ENCODE results near the gene CADM3.

The CADM3 gene

DNA sequence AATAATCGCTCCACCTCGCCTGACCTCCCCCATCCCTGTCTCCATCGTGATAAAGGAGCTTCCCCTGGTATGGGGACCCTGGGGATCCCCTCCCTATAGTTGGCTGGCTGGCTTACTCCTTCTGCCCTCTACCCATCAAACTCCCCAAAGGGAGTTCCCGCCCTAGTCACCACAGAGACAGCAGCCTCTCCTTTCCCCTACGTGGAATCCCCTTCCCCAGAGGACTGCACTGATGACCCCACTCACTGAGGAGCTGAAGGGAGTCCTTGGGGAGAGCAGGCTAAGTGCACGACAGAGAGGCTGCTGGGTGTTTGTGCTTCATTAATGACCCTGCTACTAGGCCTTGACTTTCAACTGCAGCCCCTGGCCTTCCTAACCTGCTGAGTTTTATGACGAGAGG, 1.9 kb downstream of the CADM3 start:
- H3K27me3 ChIP-seq (replicated peaks in 2 of 5; ENCODE audit: control insufficient read depth in 4 of 5, insufficient read depth in 5 of 5, low read length in 4 of 5) = peaks cover 0 to 73% (median 34%) of the 10 kb centered on the region in 5 experiments
- H3K27ac ChIP-seq (ENCODE audit: insufficient read depth in 1 of 2, low read depth in 1 of 2, low read length in 2 of 2, poor library complexity in 1 of 2, severe bottlenecking in 2 of 2) = no peak overlapping the region
- no peak for DNase-seq
- WGBS (ENCODE audit: insufficient coverage) = 35% methylated on average over 5 of the region's 7 CpGs
- no peaks in the 10 kb centered on the region for H3K9me3 ChIP-seq (ENCODE audit: control extremely low read depth in 1 of 5, control insufficient read depth in 4 of 5, insufficient read depth in 2 of 5, low read depth in 1 of 5, low read length in 4 of 5)
- POLR2A ChIA-PET = no interaction called here
- CTCF ChIA-PET = interaction anchor here (1.2 to 2.4 kb wide), 2 partner anchors 11 to 41 kb away, joined by 3 to 4 read pairs; no protein-coding TSS in a partner anchor
- no peak overlapping the region for H3K4me3 ChIP-seq (ENCODE audit: control insufficient read depth in 1 of 7, extremely low read depth in 1 of 7, insufficient read depth in 4 of 7, low read depth in 2 of 7, low read length in 6 of 7)
- peaks cover 0 to 13% (median 6%) of the 10 kb centered on the region in 4 experiments for H3K4me1 ChIP-seq (ENCODE audit: control extremely low read depth in 1 of 4, control insufficient read depth in 4 of 4, insufficient read depth in 4 of 4, low read length in 3 of 4)
- H3K36me3 ChIP-seq (ENCODE audit: control insufficient read depth in 4 of 4, insufficient read depth in 4 of 4, low read length in 3 of 4) = no peaks in the 10 kb centered on the region

- 80% methylated on average over 1 of the region's 2 CpGs for WGBS (ENCODE audit: insufficient coverage)
- ChIA-PET CTCF (interaction anchor here (1.0 to 1.5 kb wide), 2 partner anchors 19 to 22 kb away, joined by 3 to 4 read pairs; no protein-coding TSS in a partner anchor), POLR2A (no interaction called here)
- H3K27me3 ChIP-seq (replicated peaks in 2 of 5; ENCODE audit: control insufficient read depth in 4 of 5, insufficient read depth in 5 of 5, low read length in 4 of 5) = peaks cover 0 to 58% (median 24%) of the 10 kb centered on the region in 5 experiments
- no peaks in the 10 kb centered on the region for H3K36me3 ChIP-seq (ENCODE audit: control insufficient read depth in 4 of 4, insufficient read depth in 4 of 4, low read length in 3 of 4)
- H3K9me3 ChIP-seq (ENCODE audit: control extremely low read depth in 1 of 5, control insufficient read depth in 4 of 5, insufficient read depth in 2 of 5, low read depth in 1 of 5, low read length in 4 of 5) = no peaks in the 10 kb centered on the region
- DNase-seq = no peak
- no peak overlapping the region for H3K27ac ChIP-seq (ENCODE audit: insufficient read depth in 1 of 2, low read depth in 1 of 2, low read length in 2 of 2, poor library complexity in 1 of 2, severe bottlenecking in 2 of 2)
- H3K4me1 ChIP-seq (ENCODE audit: control extremely low read depth in 1 of 4, control insufficient read depth in 4 of 4, insufficient read depth in 4 of 4, low read length in 3 of 4) = peaks cover 0 to 13% (median 6%) of the 10 kb centered on the region in 4 experiments
- H3K4me3 ChIP-seq (ENCODE audit: control insufficient read depth in 1 of 7, extremely low read depth in 1 of 7, insufficient read depth in 4 of 7, low read depth in 2 of 7, low read length in 6 of 7) = no peak overlapping the region
Measured at GRCh38 chr1:159175571-159175970, 4.2 kb downstream of the CADM3 start.

DNA sequence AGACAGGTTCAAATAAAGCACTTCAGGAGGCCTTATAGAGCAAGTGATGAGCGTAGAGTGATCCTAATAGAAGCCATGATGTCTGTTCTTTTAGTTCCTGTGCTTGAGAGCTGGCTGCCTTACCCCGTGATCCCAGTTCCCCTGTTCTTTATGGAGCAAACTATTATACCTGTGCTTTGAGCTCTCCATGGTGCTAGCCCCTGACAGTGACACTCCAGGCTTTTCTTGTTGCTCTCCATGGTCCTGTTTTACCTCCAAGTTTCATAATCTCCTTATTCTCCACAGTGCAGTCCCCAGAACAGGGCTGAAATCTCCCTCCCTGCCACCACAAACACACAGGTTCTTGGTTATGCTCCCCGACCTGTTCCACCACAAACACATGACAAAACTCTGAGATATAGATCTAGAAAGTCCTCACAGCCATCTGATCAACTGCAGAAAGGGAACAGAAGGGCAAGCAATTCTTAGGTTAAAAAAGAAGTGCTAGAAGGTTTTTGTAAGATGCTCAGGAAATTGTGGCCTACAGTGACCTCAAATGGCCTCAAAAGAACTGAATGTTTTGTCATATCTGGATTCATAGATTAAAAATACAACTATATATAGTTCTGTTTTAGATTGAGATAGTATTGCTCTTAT, 6.0 kb downstream of the CADM3 start:
- no peak overlapping the region for H3K27ac ChIP-seq (ENCODE audit: insufficient read depth in 1 of 2, low read depth in 1 of 2, low read length in 2 of 2, poor library complexity in 1 of 2, severe bottlenecking in 2 of 2)
- DNase-seq = peak; percentile 81 to 91 (median 89)
- no peaks in the 10 kb centered on the region for H3K36me3 ChIP-seq (ENCODE audit: control insufficient read depth in 4 of 4, insufficient read depth in 4 of 4, low read length in 3 of 4)
- 0% methylated on average over 1 of the region's 3 CpGs for WGBS (ENCODE audit: insufficient coverage)
- H3K4me1 ChIP-seq (ENCODE audit: control extremely low read depth in 1 of 4, control insufficient read depth in 4 of 4, insufficient read depth in 4 of 4, low read length in 3 of 4) = peaks cover 0 to 6% (median 3%) of the 10 kb centered on the region in 4 experiments
- peaks cover 6 to 57% (median 23%) of the 10 kb centered on the region in 5 experiments for H3K27me3 ChIP-seq (replicated peaks in 2 of 5; ENCODE audit: control insufficient read depth in 4 of 5, insufficient read depth in 5 of 5, low read length in 4 of 5)
- ChIA-PET CTCF (interaction anchor here (1.0 to 1.4 kb wide), 4 partner anchors 16 to 43 kb away, joined by 3 to 5 read pairs (median 4); no protein-coding TSS in a partner anchor), POLR2A (no interaction called here)
- H3K9me3 ChIP-seq (ENCODE audit: control extremely low read depth in 1 of 5, control insufficient read depth in 4 of 5, insufficient read depth in 2 of 5, low read depth in 1 of 5, low read length in 4 of 5) = no peaks in the 10 kb centered on the region
- no peak overlapping the region for H3K4me3 ChIP-seq (ENCODE audit: control insufficient read depth in 1 of 7, extremely low read depth in 1 of 7, insufficient read depth in 4 of 7, low read depth in 2 of 7, low read length in 6 of 7)

GRCh38 chr1:159179906-159180305, 8.5 kb downstream of the CADM3 start:
- CTCF ChIA-PET = interaction anchor here (1.0 to 1.9 kb wide), 2 partner anchors 17 to 33 kb away, joined by 3 to 8 read pairs; no protein-coding TSS in a partner anchor

GRCh38 chr1:159180516-159180915, 9.1 kb downstream of the CADM3 start:
- Histone ChIP-seq H3K4me1 (ENCODE audit: control extremely low read depth in 1 of 4, control insufficient read depth in 4 of 4, insufficient read depth in 4 of 4, low read length in 3 of 4) (no peaks in the 10 kb centered on the region), H3K4me3 (ENCODE audit: control insufficient read depth in 1 of 7, extremely low read depth in 1 of 7, insufficient read depth in 4 of 7, low read depth in 2 of 7, low read length in 6 of 7) (no peak overlapping the region), H3K27ac (ENCODE audit: insufficient read depth in 1 of 2, low read depth in 1 of 2, low read length in 2 of 2, poor library complexity in 1 of 2, severe bottlenecking in 2 of 2) (no peak overlapping the region), H3K36me3 (ENCODE audit: control insufficient read depth in 4 of 4, insufficient read depth in 4 of 4, low read length in 3 of 4) (no peaks in the 10 kb centered on the region), H3K27me3 (replicated peaks in 2 of 5; ENCODE audit: control insufficient read depth in 4 of 5, insufficient read depth in 5 of 5, low read length in 4 of 5) (peaks cover 9 to 34% (median 12%) of the 10 kb centered on the region in 5 experiments), H3K9me3 (ENCODE audit: control extremely low read depth in 1 of 5, control insufficient read depth in 4 of 5, insufficient read depth in 2 of 5, low read depth in 1 of 5, low read length in 4 of 5) (no peaks in the 10 kb centered on the region)
- ChIA-PET POLR2A (no interaction called here), CTCF (no interaction called here)
- no peak for DNase-seq
- WGBS (ENCODE audit: insufficient coverage) = 100% methylated on average over 2 of the region's 2 CpGs

More at GRCh38 chr1:159179906-159180305, 8.5 kb downstream of the CADM3 start:
- H3K27ac ChIP-seq (ENCODE audit: insufficient read depth in 1 of 2, low read depth in 1 of 2, low read length in 2 of 2, poor library complexity in 1 of 2, severe bottlenecking in 2 of 2) = no peak overlapping the region
- POLR2A ChIA-PET = no interaction called here
- H3K9me3 ChIP-seq (ENCODE audit: control extremely low read depth in 1 of 5, control insufficient read depth in 4 of 5, insufficient read depth in 2 of 5, low read depth in 1 of 5, low read length in 4 of 5) = no peaks in the 10 kb centered on the region
- no peaks in the 10 kb centered on the region for H3K36me3 ChIP-seq (ENCODE audit: control insufficient read depth in 4 of 4, insufficient read depth in 4 of 4, low read length in 3 of 4)
- H3K4me3 ChIP-seq (ENCODE audit: control insufficient read depth in 1 of 7, extremely low read depth in 1 of 7, insufficient read depth in 4 of 7, low read depth in 2 of 7, low read length in 6 of 7) = no peak overlapping the region
- DNase-seq = no peak
- H3K27me3 ChIP-seq (replicated peaks in 2 of 5; ENCODE audit: control insufficient read depth in 4 of 5, insufficient read depth in 5 of 5, low read length in 4 of 5) = peaks cover 7 to 37% (median 11%) of the 10 kb centered on the region in 5 experiments
- no peaks in the 10 kb centered on the region for H3K4me1 ChIP-seq (ENCODE audit: control extremely low read depth in 1 of 4, control insufficient read depth in 4 of 4, insufficient read depth in 4 of 4, low read length in 3 of 4)

DNA sequence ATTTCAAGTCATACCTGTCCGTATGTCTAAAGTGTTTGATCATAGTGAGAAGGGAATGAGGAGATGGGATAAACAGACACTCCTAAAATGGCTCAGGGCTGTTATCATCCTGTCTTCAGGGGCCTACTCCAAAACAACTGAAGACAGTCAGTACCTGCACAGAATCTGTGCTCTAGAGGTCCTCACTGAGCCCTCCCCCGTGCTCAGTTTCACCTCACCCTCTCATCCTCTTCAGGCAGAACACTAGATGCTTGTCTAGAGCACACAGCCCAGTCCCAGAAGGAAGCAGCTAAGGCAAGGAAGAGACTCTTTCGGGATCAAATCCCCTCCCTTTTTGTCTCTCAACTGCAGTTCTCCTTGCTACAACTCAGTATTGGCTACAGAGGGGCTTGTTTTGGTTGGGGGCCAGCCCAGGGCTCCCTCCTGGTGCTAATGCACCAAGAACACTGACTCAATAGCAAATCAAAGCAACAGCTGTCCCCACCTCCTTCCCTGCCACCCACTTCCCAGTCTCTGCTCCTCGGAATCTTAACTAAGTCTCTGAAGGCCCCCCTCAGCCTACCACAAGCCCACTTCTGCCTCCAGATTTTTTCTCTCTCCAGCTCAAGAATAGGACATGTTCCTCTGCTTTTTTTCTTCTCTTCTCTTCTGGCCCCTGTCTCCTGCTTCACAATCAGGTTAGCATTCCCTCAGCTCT, 10.1 kb downstream of the CADM3 start:
- Histone ChIP-seq H3K4me1 (ENCODE audit: control extremely low read depth in 1 of 4, control insufficient read depth in 4 of 4, insufficient read depth in 4 of 4, low read length in 3 of 4) (no peaks in the 10 kb centered on the region), H3K4me3 (ENCODE audit: control insufficient read depth in 1 of 7, extremely low read depth in 1 of 7, insufficient read depth in 4 of 7, low read depth in 2 of 7, low read length in 6 of 7) (no peak overlapping the region), H3K9me3 (ENCODE audit: control extremely low read depth in 1 of 5, control insufficient read depth in 4 of 5, insufficient read depth in 2 of 5, low read depth in 1 of 5, low read length in 4 of 5) (no peaks in the 10 kb centered on the region), H3K36me3 (ENCODE audit: control insufficient read depth in 4 of 4, insufficient read depth in 4 of 4, low read length in 3 of 4) (no peaks in the 10 kb centered on the region), H3K27me3 (replicated peaks in 2 of 5; ENCODE audit: control insufficient read depth in 4 of 5, insufficient read depth in 5 of 5, low read length in 4 of 5) (peaks cover 10 to 39% (median 14%) of the 10 kb centered on the region in 5 experiments), H3K27ac (ENCODE audit: insufficient read depth in 1 of 2, low read depth in 1 of 2, low read length in 2 of 2, poor library complexity in 1 of 2, severe bottlenecking in 2 of 2) (no peak overlapping the region)
- ChIA-PET POLR2A (no interaction called here), CTCF (no interaction called here)
- 47% methylated on average over 4 of the region's 4 CpGs for WGBS (ENCODE audit: insufficient coverage)
- no peak for DNase-seq

- CTCF ChIA-PET = interaction anchor here (1.0 to 2.8 kb wide), 3 partner anchors 13 to 23 kb away, joined by 3 to 15 read pairs (median 4); no protein-coding TSS in a partner anchor
- no CpG with 5 or more reads among the region's 2 CpGs for WGBS (ENCODE audit: insufficient coverage)
- Histone ChIP-seq H3K9me3 (ENCODE audit: control extremely low read depth in 1 of 5, control insufficient read depth in 4 of 5, insufficient read depth in 2 of 5, low read depth in 1 of 5, low read length in 4 of 5) (no peaks in the 10 kb centered on the region), H3K4me3 (ENCODE audit: control insufficient read depth in 1 of 7, extremely low read depth in 1 of 7, insufficient read depth in 4 of 7, low read depth in 2 of 7, low read length in 6 of 7) (no peak overlapping the region), H3K36me3 (ENCODE audit: control insufficient read depth in 4 of 4, insufficient read depth in 4 of 4, low read length in 3 of 4) (no peaks in the 10 kb centered on the region), H3K27ac (ENCODE audit: insufficient read depth in 1 of 2, low read depth in 1 of 2, low read length in 2 of 2, poor library complexity in 1 of 2, severe bottlenecking in 2 of 2) (no peak overlapping the region), H3K27me3 (replicated peaks in 2 of 5; ENCODE audit: control insufficient read depth in 4 of 5, insufficient read depth in 5 of 5, low read length in 4 of 5) (peaks cover 16 to 59% (median 29%) of the 10 kb centered on the region in 5 experiments), H3K4me1 (ENCODE audit: control extremely low read depth in 1 of 4, control insufficient read depth in 4 of 4, insufficient read depth in 4 of 4, low read length in 3 of 4) (peaks cover 0 to 10% (median 5%) of the 10 kb centered on the region in 4 experiments)
- DNase-seq = no peak
- POLR2A ChIA-PET = no interaction called here
Measured at GRCh38 chr1:159184201-159184600, 12.8 kb downstream of the CADM3 start.
